Putamen (tissue), 1 donor: Measurements from ENCODE around the gene PDHX.

Experiments
- DNase-seq: peaks from one replicate; pipeline ENCODE4 v3.0.0-alpha.2; 2016; ENCODE audit warnings: low spot score

The PDHX gene

GRCh38 chr11:34994854-34995253 lies 78.4 kb downstream of the PDHX start:
- no peak for DNase-seq

- no peak for DNase-seq
These were observed 80.5 kb downstream of the PDHX start for GRCh38 chr11:34996958-34997357.

- DNase-seq = no peak
These were observed 81.6 kb downstream of the PDHX start for GRCh38 chr11:34997952-34998528.

- no peak for DNase-seq
These were observed 83.0 kb downstream of the PDHX start for GRCh38 chr11:34999453-34999852.

GRCh38 chr11:35003186-35003585 lies 86.8 kb downstream of the PDHX start:
- no peak for DNase-seq

GRCh38 chr11:35003658-35004057 lies 87.2 kb downstream of the PDHX start:
- DNase-seq = no peak

GRCh38 chr11:35005141-35005780 lies 88.8 kb downstream of the PDHX start:
- no peak for DNase-seq

GRCh38 chr11:35006389-35007128 lies 90.1 kb downstream of the PDHX start:
- no peak for DNase-seq

- no peak for DNase-seq
These were observed 90.9 kb downstream of the PDHX start for GRCh38 chr11:35007277-35007676.

- no peak for DNase-seq
These were observed 92.9 kb downstream of the PDHX start for GRCh38 chr11:35009191-35009943.

- no peak for DNase-seq
These were observed 93.5 kb downstream of the PDHX start for GRCh38 chr11:35009944-35010342.

GRCh38 chr11:35010654-35011053 lies 94.2 kb downstream of the PDHX start:
- DNase-seq = no peak

GRCh38 chr11:35011389-35011788 lies 95.0 kb downstream of the PDHX start:
- DNase-seq = no peak

- no peak for DNase-seq
These were observed 95.5 kb downstream of the PDHX start for GRCh38 chr11:35011944-35012343.

- no peak for DNase-seq
These were observed 96.2 kb downstream of the PDHX start for GRCh38 chr11:35012467-35013191.

- DNase-seq = no peak
These were observed 97.3 kb downstream of the PDHX start for GRCh38 chr11:35013514-35014233.

GRCh38 chr11:35014346-35014745 lies 97.9 kb downstream of the PDHX start:
- DNase-seq = no peak

- DNase-seq = no peak
These were observed 99.4 kb downstream of the PDHX start for GRCh38 chr11:35015621-35016387.

- DNase-seq = no peak
These were observed 100.5 kb downstream of the PDHX start for GRCh38 chr11:35016916-35017315.

GRCh38 chr11:35017528-35018342 lies 101.3 kb downstream of the PDHX start:
- no peak for DNase-seq
